HG03558 (cell line): Measurements from ENCODE around the gene CRACDL.
"Not testable (repeated sequence)": the region's sequence is repeated elsewhere in the genome, so short reads cannot be mapped to it uniquely, and the experiment has no call there.

Source experiments
- ATAC-seq: cut with Tn5 transposase; IDR thresholded peaks from one replicate; pipeline ENCODE4 v1.9.1; 2021; ENCODE audit warnings: moderate number of reproducible peaks; ENCODE audit not compliant: unreplicated experiment; ENCODE audit errors: extremely low read depth

Gene CRACDL

DNA sequence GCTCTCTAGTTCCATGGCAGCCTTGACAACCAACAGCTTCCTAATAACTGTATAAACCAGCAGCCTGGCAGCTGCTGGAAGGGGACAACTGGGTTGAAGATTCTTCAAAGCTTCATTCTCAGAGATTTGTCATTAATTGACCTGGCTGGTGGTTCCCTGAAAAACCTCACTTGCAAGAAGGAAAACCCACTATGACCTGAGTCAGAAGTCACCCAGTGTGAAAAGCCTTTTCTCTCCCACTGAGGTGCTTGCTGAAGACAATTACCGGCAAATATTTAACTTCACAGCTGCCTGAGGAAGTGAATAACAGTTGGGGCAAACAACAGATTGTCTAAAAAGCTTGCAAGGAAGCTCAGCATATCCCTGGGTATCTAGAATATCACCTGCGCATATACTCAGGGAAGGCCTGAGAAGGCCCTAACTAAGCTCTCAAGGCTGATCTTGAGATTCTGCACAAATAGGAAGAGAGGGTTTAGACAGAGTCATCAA is 49.9 kb downstream of the CRACDL start:
- no peak for ATAC-seq

DNA sequence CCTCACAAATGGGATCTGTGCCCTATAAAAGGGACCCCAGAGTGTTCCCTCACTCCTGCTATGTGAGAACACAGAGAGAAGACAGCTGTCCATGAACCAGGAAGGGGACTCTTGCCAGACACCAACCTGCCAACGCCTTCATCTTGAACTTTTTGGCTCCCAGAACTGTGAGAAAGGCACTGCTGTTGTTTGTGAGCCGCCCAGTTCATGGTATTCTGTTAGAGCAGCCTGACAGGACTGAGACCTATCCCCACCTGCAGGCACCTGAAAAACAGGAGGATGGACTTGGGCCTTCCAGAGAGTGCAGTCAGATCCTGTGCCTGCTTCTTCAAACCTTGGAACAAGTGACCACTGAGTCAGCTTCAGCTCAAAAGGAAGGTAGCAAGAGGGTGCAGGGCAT is 51.4 kb downstream of the CRACDL start:
- no peak for ATAC-seq

GRCh38 chr2:98883780-98884211 is 52.2 kb downstream of the CRACDL start:
- ATAC-seq: no peak

- ATAC-seq: no peak
These were observed 52.9 kb downstream of the CRACDL start for GRCh38 chr2:98882971-98883779.

DNA sequence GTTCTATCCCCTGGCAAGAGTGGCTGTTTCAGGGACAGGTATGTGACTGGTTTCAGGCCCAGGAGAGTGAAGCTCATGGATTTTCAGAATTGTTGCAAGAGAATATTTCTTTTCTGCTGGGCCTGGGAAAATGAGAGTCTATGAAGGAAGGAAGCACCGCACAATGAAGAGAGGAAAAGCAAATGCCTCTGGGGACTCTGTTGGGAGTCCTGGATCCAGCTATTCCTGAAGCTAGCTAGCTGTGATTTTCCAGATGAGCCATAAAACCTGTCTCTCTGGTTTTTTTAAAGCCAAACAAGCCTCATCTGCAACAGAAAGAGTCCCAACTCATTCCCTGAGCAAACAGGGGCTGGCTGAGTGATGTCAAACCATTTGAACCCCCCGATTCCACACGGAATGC is 53.7 kb downstream of the CRACDL start:
- ATAC-seq: no peak

DNA sequence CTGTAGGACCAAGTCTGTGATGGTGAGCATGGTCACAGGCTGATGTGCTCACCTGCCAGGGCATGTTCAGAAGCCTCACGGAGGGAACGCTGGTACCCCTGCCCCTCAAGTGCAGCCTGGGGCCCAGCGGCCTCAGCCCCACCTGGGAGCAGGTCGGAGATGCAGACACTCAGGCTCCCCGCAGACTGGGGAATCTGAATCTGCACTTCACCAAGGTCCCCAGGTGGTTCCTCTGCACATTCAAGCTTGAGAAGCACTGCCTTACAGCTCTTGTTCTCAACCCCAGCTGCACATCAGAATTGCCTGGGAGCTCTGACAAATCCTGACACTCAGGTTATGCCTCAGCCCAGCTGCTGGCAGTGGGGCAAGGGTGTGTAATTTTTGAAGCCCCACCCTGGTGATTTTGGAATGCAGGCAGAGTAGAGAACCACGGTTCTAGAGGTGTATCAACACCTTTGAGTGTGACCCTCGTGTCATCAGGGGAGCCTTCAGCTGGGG is 54.8 kb downstream of the CRACDL start:
- ATAC-seq: no peak

- ATAC-seq: no peak
These were observed 55.5 kb downstream of the CRACDL start for GRCh38 chr2:98880266-98881152.

DNA sequence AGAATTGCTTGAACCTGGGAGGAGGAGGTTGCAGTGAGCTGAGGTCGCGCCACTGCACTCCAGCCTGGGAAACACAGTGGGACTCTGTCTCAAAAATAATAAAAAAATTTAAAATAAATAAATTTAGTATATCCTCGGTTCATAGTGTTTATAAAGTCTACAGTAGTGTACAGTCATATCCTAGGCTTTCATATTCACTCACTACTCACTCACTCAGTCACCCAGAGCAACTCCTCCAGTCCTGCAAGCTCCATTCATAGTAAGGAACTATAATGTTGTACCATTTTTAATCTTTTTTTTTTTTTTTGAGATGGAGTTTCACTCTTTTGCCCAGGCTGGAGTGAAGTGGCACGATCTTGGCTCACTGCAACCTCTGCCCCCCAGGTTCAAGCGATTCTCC is 58.4 kb downstream of the CRACDL start:
- ATAC-seq: not testable (repeated sequence)

DNA sequence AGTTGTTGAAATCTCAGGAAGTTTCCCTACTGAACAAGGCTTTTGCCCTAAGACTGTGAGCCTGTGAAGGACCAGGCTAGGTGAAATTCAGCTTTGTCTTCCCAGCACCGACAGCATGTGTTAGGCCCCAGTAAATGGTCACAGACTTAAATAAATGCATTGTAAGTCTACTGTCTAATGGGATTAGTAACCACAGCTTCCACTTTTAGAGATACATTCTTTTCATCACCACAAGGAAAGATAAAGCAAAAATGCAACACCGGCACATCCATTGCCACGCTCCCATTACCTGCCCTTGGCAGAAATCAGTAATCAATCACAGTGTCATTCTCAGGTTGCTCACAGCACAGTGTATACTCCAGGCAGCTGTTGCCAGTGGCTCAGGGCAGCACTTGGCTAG is 59.3 kb downstream of the CRACDL start:
- ATAC-seq: no peak

DNA sequence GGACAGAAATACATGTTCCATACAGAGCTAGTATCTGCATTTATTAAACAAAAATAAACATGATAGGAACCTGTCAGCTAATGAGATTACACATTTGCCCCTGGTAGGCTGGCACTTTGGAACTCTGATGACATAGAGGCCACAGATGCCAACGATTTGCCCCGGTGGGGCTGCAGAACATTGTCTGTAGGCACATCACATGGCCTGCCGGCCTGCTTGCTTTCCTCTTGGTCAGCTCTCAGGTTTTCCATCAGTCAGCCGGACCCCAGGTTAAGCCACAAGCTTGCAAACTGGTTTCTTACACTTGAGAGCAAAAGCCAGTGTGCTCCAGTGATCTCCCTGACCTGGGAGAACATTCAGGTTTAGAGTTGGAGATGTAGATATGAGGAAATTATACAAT is 60.3 kb downstream of the CRACDL start:
- no peak for ATAC-seq

- no peak for ATAC-seq
These were observed 60.8 kb downstream of the CRACDL start for GRCh38 chr2:98875081-98875728.

- no peak for ATAC-seq
These were observed 61.8 kb downstream of the CRACDL start for GRCh38 chr2:98874186-98874689.

GRCh38 chr2:98872526-98872925 is 63.5 kb downstream of the CRACDL start:
- ATAC-seq: no peak

DNA sequence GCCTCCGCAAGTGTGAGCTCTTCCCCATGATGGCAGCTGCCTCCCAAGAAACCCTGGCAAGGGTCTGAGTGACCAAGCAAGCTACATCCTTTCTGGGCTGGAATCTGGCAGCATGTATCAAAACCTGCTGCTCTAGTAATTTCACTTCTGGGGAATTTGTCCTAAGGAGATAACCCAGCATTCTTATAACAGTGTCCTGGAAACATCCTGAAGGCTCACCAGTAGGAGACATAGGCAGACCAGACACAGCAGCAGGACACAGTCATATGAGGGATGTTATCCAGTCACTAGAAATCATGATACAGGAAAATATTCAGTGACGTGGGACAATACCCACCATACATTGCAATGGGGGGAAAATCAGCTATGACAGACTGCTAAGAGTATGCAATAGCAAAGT is 64.5 kb downstream of the CRACDL start:
- no peak for ATAC-seq

- ATAC-seq: no peak
These were observed 65.4 kb downstream of the CRACDL start for GRCh38 chr2:98870516-98871158.

GRCh38 chr2:98869870-98870269 is 66.2 kb downstream of the CRACDL start:
- no peak for ATAC-seq

GRCh38 chr2:98869272-98869641 is 66.8 kb downstream of the CRACDL start:
- ATAC-seq: no peak

- ATAC-seq: no peak
These were observed 67.3 kb downstream of the CRACDL start for GRCh38 chr2:98868548-98869271.
